Medulla oblongata (tissue), 1 donor: ENCODE measurements around the gene PGAM4.
"Not testable (repeated sequence)": the region's sequence is repeated elsewhere in the genome, so short reads cannot be mapped to it uniquely, and the experiment has no call there.

ENCODE experiments used
- DNase-seq: peaks from one replicate; pipeline ENCODE4 v3.0.0-alpha.2; 2015; ENCODE audit errors: extremely low spot score

The PGAM4 gene

GRCh38 chrX:77969538-77969937 lies at the start of gene PGAM4:
Gene PGAM4 (minus strand): TSS chrX:77969638. CDS start chrX:77969638, 0 bp downstream.
- no peak for DNase-seq

- no peak for DNase-seq
These were observed 42.4 kb upstream of the PGAM4 start for GRCh38 chrX:78011846-78012245.

GRCh38 chrX:77979870-77980269 lies 10.4 kb upstream of the PGAM4 start:
- DNase-seq, result no peak

- DNase-seq, result no peak
These were observed 8.1 kb upstream of the PGAM4 start for GRCh38 chrX:77977518-77977917.

- no peak for DNase-seq
These were observed 7.7 kb upstream of the PGAM4 start for GRCh38 chrX:77977095-77977494.

GRCh38 chrX:77975755-77976154 lies 6.3 kb upstream of the PGAM4 start:
- no peak for DNase-seq

GRCh38 chrX:77967631-77968030 lies 1.8 kb downstream of the PGAM4 start:
- no peak for DNase-seq

GRCh38 chrX:77966361-77966760 lies 3.1 kb downstream of the PGAM4 start:
- no peak for DNase-seq

- DNase-seq, result no peak
These were observed 7.2 kb downstream of the PGAM4 start for GRCh38 chrX:77962068-77962902.

- no peak for DNase-seq
These were observed 8.4 kb downstream of the PGAM4 start for GRCh38 chrX:77961063-77961462.

GRCh38 chrX:77960567-77960966 lies 8.9 kb downstream of the PGAM4 start:
- no peak for DNase-seq

- DNase-seq, result no peak
These were observed 15.7 kb downstream of the PGAM4 start for GRCh38 chrX:77953708-77954107.

- no peak for DNase-seq
These were observed 16.1 kb downstream of the PGAM4 start for GRCh38 chrX:77953302-77953701.

GRCh38 chrX:77952173-77952572 lies 17.3 kb downstream of the PGAM4 start:
- DNase-seq, result no peak

- no peak for DNase-seq
These were observed 19.6 kb downstream of the PGAM4 start for GRCh38 chrX:77949840-77950239.

- no peak for DNase-seq
These were observed 22.9 kb downstream of the PGAM4 start for GRCh38 chrX:77946571-77946970.

- no peak for DNase-seq
These were observed 23.4 kb downstream of the PGAM4 start for GRCh38 chrX:77945910-77946545.

- not testable (repeated sequence) for DNase-seq
These were observed 24.4 kb downstream of the PGAM4 start for GRCh38 chrX:77945031-77945430.

GRCh38 chrX:77938083-77938680 lies 31.3 kb downstream of the PGAM4 start:
- no peak for DNase-seq

GRCh38 chrX:77937291-77937690 lies 32.1 kb downstream of the PGAM4 start:
- DNase-seq, result no peak

GRCh38 chrX:77936299-77936698 lies 33.1 kb downstream of the PGAM4 start:
- DNase-seq, result no peak

GRCh38 chrX:77935886-77936285 lies 33.6 kb downstream of the PGAM4 start:
- no peak for DNase-seq

- no peak for DNase-seq
These were observed 38.9 kb downstream of the PGAM4 start for GRCh38 chrX:77930581-77930980.
